K562 (cell line): Measurements from ENCODE around the gene NADK.
"Not testable (repeated sequence)": the region's sequence is repeated elsewhere in the genome, so short reads cannot be mapped to it uniquely, and the experiment has no call there.

Experiments used
- BHLHE40 ChIP-seq: IDR thresholded peaks from 2 replicates; pipeline ENCODE4 v1.6.1; 2011; ENCODE audit warnings: low read length, improper control_type of control experiment
- CTCF ChIP-seq, 3 experiments: IDR thresholded peaks in 2 of 3; conservative IDR thresholded peaks in 1 of 3; 2 replicates each; pipeline ENCODE4 v1.5.1; 2011 to 2012; ENCODE audit warnings: low read length in 3 of 3, mild to moderate bottlenecking in 3 of 3, control low read depth in 2 of 3, improper control_type of control experiment in 1 of 3, inconsistent platforms in 1 of 3, low read depth in 1 of 3, mixed read lengths in 1 of 3, moderate library complexity in 1 of 3; ENCODE audit not compliant: insufficient read depth in 2 of 3
- LEF1 ChIP-seq: fragments of 450-650 bp; IDR thresholded peaks from 2 replicates; pipeline ENCODE4 v1.6.1; 2016; ENCODE audit warnings: mild to moderate bottlenecking
- NRF1 ChIP-seq, 2 experiments: fragments of 450-650 bp; IDR thresholded peaks in 1 of 2; conservative IDR thresholded peaks in 1 of 2; 2 replicates each; pipeline ENCODE4 v1.6.1; 2014; ENCODE audit warnings: mild to moderate bottlenecking in 2 of 2
- POLR2A ChIP-seq: fragments of 450-650 bp; conservative IDR thresholded peaks from 2 replicates; pipeline ENCODE4 v1.6.1; 2016
- SREBF1 ChIP-seq: fragments of 150-350 bp; IDR thresholded peaks from 2 replicates; pipeline ENCODE4 v1.6.1; 2014; ENCODE audit warnings: antibody characterized with exemption, low read depth, low read length, borderline replicate concordance
- TARDBP ChIP-seq: fragments of 450-650 bp; IDR thresholded peaks from 2 replicates; pipeline ENCODE4 v1.6.1; 2016
- THRAP3 ChIP-seq: fragments of 450-650 bp; IDR thresholded peaks from 2 replicates; pipeline ENCODE4 v1.6.1; 2016; ENCODE audit warnings: mild to moderate bottlenecking, inconsistent platforms, borderline replicate concordance
- TRIM25 ChIP-seq: fragments of 450-650 bp; IDR thresholded peaks from 2 replicates; pipeline ENCODE4 v1.7.0; 2016; ENCODE audit warnings: borderline replicate concordance
- XRCC3 ChIP-seq: fragments of 450-650 bp; IDR thresholded peaks from 2 replicates; pipeline ENCODE4 v1.6.1; 2017; ENCODE audit warnings: mild to moderate bottlenecking, moderate library complexity
- YY1 ChIP-seq, 3 experiments: IDR thresholded peaks; 2 replicates each; pipeline ENCODE4 v1.6.1; 2011; ENCODE audit warnings: low read length in 2 of 3, mild to moderate bottlenecking in 2 of 3, moderate library complexity in 2 of 3, borderline replicate concordance in 1 of 3, control low read depth in 1 of 3, low read depth in 1 of 3; ENCODE audit not compliant: insufficient read depth in 3 of 3, insufficient replicate concordance in 2 of 3, control insufficient read depth in 1 of 3, insufficient read length in 1 of 3; ENCODE audit errors: extremely low read depth in 1 of 3
- ZBTB33 ChIP-seq: sonication (generic); formaldehyde crosslinking; IDR thresholded peaks from 2 replicates; pipeline ENCODE4 v1.8.1; 2023; ENCODE audit warnings: mild to moderate bottlenecking, missing genetic modification reagents
- ZKSCAN1 ChIP-seq: fragments of 150-350 bp; IDR thresholded peaks from 2 replicates; pipeline ENCODE4 v1.6.1; 2016; ENCODE audit warnings: low read depth, low read length

- not testable (repeated sequence) for TF ChIP-seq POLR2A; NRF1 (conservative IDR thresholded peaks at IDR 0.05 in 1 of 2, IDR thresholded peaks at IDR 0.05 in 1 of 2); XRCC3; LEF1; TARDBP; BHLHE40; THRAP3; CTCF (IDR thresholded peaks at IDR 0.05 in 2 of 3, conservative IDR thresholded peaks at IDR 0.05 in 1 of 3; ENCODE audit: insufficient read depth in 2 of 3, low read depth in 1 of 3, low read length in 3 of 3); SREBF1; TRIM25; ZKSCAN1; YY1 (IDR thresholded peaks at IDR 0.05; ENCODE audit: borderline replicate concordance in 1 of 3, control insufficient read depth in 1 of 3, extremely low read depth in 1 of 3, insufficient read depth in 3 of 3, insufficient read length in 1 of 3, insufficient replicate concordance in 2 of 3, low read depth in 1 of 3, low read length in 2 of 3); ZBTB33 (CRISPR knock-in tag)
These were observed 49.0 kb downstream of the NADK start for GRCh38 chr1:1729116-1729816.
